Thoracic aorta (tissue), 2 donors: ENCODE measurements around the gene QPCTL. TPM values are rescaled to one million over a fixed set of nuclear protein-coding genes. Genes with fewer than 3 reads are reported as not detected.
A peak's percentile ranks its signal among the peaks of the same experiment; 100 is the strongest.
"Not testable (repeated sequence)": the region's sequence is repeated elsewhere in the genome, so short reads cannot be mapped to it uniquely, and the experiment has no call there.

ENCODE experiments used
- ATAC-seq: fragments of 150-250 bp; one replicate; pipeline ENCODE4 v1.8.0; 2017; ENCODE audit warnings: low read depth; ENCODE audit not compliant: insufficient number of reproducible peaks, low FRiP score
- DNase-seq: peaks from one replicate; pipeline ENCODE4 v3.0.0-alpha.2; 2020; ENCODE audit warnings: low spot score
- H3K27ac ChIP-seq, 2 donors: fragments of 200-600 bp; sonication (generic); 1 replicate in 1 of 2; 2 replicates in 1 of 2; pipeline ENCODE4 v1.5.1; 2016; ENCODE audit warnings: mild to moderate bottlenecking in 2 of 2, moderate library complexity in 2 of 2
- H3K27me3 ChIP-seq: fragments of 200-600 bp; sonication (generic); replicated peaks from 2 replicates; pipeline ENCODE4 v1.6.0; 2016; ENCODE audit warnings: mild to moderate bottlenecking; ENCODE audit not compliant: insufficient read depth
- H3K36me3 ChIP-seq: fragments of 200-600 bp; sonication (generic); one replicate; pipeline ENCODE4 v1.5.1; 2016
- H3K4me1 ChIP-seq, 2 donors: fragments of 200-600 bp; sonication (generic); 1 replicate in 1 of 2; 2 replicates in 1 of 2; pipeline versions ENCODE4 v1.5.1 to v1.6.0; 2016; ENCODE audit warnings: low read depth in 2 of 2, mild to moderate bottlenecking in 1 of 2; ENCODE audit not compliant: control insufficient read depth in 1 of 2
- H3K4me3 ChIP-seq: fragments of 200-600 bp; sonication (generic); 2 replicates; pipeline ENCODE4 v1.5.1; 2016; ENCODE audit warnings: mild to moderate bottlenecking
- H3K9me3 ChIP-seq: fragments of 200-600 bp; sonication (generic); 2 replicates; pipeline ENCODE4 v1.5.1; 2016
- total RNA-seq, 2 donors: library from RNA; depleted of rRNA; stranded (reverse); fragments of >200 nt; gene quantifications; one replicate each; pipeline versions ENCODE4 v1.1.0 to v1.2.3, GENCODE V29; 2016
- TF ChIP-seq, protein P1 (sequence below): fragments of 200-600 bp; sonication (generic); IDR thresholded peaks from one replicate; pipeline ENCODE4 v1.5.1; 2019; ENCODE audit warnings: antibody characterized with exemption

Gene QPCTL
- total RNA-seq, 2 donors from 2014 or later = 4.6 to 8.8 TPM

DNA sequence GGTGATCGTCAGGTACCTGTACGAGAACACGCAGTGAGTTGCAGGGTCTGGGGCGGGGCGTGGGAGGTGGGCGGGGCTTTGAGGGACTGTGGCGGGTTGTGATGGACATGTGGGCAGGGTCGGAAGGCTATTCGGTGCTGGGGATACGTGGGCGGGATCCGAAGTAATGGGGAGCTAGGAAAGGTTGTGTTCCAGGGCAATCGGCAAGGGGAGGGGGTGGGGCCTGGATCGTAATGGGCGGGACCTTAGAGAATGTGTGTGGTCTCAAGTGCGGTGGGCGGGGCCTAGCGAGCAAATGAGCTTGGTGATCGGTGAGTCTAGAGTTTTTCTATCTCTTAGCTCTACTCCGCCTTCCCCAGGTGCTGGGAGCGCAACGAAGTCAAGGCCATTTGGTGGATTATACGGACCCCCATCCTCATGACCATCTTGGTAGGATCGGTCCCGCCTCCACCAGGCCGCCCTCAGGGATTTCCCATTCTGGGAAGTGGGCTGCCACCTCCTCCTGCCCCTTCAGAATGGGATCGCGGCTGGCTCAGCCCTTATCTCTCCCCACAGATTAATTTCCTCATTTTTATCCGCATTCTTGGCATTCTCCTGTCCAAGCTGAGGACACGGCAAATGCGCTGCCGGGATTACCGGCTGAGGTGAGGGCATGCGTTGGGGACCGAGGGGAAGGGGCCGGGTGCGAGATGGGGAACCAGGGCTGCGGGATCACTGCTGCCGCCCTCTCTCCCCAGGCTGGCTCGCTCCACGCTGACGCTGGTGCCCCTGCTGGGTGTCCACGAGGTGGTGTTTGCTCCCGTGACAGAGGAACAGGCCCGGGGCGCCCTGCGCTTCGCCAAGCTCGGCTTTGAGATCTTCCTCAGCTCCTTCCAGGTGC, 14.9 kb upstream of the QPCTL start:
- Histone ChIP-seq H3K9me3 (no peaks in the 10 kb centered on the region), H3K27me3 (peaks cover 11% of the 10 kb centered on the region), H3K36me3 (no peaks in the 10 kb centered on the region), H3K27ac (no peak overlapping the region), H3K4me3 (peak overlapping the region; percentile 43), H3K4me1 (peaks cover 4 to 18% of the 10 kb centered on the region in 2 donors)
- DNase-seq = no peak
- ATAC-seq = no peak
- TF ChIP-seq, protein P1, sequence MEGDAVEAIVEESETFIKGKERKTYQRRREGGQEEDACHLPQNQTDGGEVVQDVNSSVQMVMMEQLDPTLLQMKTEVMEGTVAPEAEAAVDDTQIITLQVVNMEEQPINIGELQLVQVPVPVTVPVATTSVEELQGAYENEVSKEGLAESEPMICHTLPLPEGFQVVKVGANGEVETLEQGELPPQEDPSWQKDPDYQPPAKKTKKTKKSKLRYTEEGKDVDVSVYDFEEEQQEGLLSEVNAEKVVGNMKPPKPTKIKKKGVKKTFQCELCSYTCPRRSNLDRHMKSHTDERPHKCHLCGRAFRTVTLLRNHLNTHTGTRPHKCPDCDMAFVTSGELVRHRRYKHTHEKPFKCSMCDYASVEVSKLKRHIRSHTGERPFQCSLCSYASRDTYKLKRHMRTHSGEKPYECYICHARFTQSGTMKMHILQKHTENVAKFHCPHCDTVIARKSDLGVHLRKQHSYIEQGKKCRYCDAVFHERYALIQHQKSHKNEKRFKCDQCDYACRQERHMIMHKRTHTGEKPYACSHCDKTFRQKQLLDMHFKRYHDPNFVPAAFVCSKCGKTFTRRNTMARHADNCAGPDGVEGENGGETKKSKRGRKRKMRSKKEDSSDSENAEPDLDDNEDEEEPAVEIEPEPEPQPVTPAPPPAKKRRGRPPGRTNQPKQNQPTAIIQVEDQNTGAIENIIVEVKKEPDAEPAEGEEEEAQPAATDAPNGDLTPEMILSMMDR = no peak

DNA sequence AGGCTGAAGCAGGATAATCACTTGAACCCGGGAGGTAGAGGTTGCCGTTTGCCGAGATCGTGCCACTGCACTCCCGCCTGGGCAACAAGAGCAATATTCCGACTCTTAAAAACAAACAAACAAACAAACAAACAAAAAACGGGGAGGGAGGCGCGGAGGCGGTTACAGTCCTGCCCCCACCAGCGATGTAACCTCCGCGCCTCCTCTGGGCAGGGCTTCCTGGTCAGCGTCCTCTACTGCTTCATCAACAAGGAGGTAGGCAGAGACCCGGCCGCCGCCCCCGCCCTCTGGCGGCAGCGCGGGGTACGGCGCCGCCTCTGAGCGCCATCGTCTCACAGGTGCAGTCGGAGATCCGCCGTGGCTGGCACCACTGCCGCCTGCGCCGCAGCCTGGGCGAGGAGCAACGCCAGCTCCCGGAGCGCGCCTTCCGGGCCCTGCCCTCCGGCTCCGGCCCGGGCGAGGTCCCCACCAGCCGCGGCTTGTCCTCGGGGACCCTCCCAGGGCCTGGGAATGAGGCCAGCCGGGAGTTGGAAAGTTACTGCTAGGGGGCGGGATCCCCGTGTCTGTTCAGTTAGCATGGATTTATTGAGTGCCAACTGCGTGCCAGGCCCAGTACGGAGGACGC, 11.0 kb upstream of the QPCTL start:
- peak overlapping the region; percentile 69 for H3K4me3 ChIP-seq
- peaks cover 4 to 18% of the 10 kb centered on the region in 2 donors for H3K4me1 ChIP-seq
- TF ChIP-seq, protein P1 = peak; percentile 98
- H3K9me3 ChIP-seq = no peaks in the 10 kb centered on the region
- ATAC-seq = peak; percentile 86
- peaks cover 11% of the 10 kb centered on the region for H3K27me3 ChIP-seq
- H3K36me3 ChIP-seq = peaks cover 5% of the 10 kb centered on the region
- peak overlapping the region; percentile 67 to 69 for H3K27ac ChIP-seq
- peak; percentile 41 for DNase-seq

DNA sequence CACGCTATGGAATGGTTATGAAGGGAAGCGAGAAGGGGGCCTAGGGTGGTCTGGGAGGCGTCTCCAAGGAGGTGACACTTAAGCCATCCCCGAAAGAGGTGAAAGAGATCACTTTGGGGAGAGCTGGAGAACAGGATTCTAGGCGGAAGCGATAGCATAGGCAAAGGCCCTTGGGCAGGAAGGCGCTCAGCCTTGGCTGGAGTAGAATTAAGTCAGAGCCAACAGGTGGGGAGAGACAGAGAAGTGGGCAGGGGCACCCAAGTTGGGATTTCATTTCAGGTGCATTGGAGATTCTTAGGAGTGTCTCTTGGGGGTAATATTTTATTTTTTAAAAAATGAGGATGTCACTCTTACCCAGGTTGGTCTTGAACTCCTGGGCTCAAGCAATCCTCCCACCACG, 10.3 kb upstream of the QPCTL start:
- Histone ChIP-seq H3K4me3 (peak overlapping the region; percentile 69), H3K4me1 (peaks cover under 1 to 18% of the 10 kb centered on the region in 2 donors), H3K36me3 (peaks cover 9% of the 10 kb centered on the region), H3K27ac (peak overlapping the region; percentile 67 to 69), H3K27me3 (peaks cover 11% of the 10 kb centered on the region), H3K9me3 (no peaks in the 10 kb centered on the region)
- DNase-seq (no peak), ATAC-seq (no peak)
- TF ChIP-seq, protein P1 = no peak

DNA sequence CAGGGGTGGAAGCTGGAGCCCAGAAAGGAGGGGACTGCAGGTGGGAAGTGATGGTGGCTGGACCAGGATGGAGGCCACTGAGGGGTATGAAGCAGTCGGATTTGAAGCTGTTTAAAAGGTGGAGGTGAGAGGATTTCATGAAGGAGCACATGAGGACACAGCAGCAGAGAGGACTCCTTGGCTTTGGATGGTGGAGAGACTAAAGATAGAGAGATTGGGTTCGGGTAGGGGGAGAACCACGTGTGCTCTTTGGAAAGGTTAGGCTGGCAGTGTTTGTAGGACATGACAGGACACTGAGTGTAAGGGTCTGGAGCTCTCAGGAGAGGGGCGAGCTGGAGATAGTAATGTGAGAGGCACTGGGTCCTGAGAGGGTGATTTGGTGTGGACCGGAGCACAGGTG, 9.6 kb upstream of the QPCTL start:
- no peak overlapping the region for H3K4me3 ChIP-seq
- ATAC-seq (no peak), DNase-seq (no peak)
- H3K4me1 ChIP-seq = peaks cover 0 to 13% of the 10 kb centered on the region in 2 donors
- H3K27me3 ChIP-seq = peaks cover 11% of the 10 kb centered on the region
- no peak overlapping the region for H3K27ac ChIP-seq
- TF ChIP-seq, protein P1 = no peak
- H3K36me3 ChIP-seq = peaks cover 17% of the 10 kb centered on the region
- H3K9me3 ChIP-seq = no peaks in the 10 kb centered on the region

DNA sequence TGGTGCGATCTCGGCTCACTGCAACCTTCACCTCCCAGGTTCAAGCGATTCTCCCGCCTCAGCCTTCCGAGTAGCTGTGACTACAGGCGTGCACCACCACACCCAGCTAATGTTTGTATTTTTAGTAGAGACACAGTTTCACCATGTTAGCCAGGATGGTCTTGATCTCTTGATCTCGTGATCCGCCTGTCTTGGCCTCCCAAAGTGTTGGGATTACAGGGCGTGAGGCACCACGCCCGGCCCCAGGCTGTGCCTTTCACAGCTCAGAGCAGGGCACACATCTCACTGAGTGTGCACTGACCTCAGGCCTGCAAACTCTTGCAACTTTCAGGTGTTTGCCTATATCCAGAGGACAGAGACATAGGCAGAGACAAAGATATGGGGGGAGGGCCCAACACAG, 7.4 kb upstream of the QPCTL start:
- not testable (repeated sequence) for ATAC-seq, H3K27me3 ChIP-seq, H3K4me1 ChIP-seq, DNase-seq, H3K27ac ChIP-seq, H3K9me3 ChIP-seq, H3K4me3 ChIP-seq
- peaks cover 29% of the 10 kb centered on the region for H3K36me3 ChIP-seq
